CD4-positive, alpha-beta T cell treated with Interleukin-4 for 4 hours (primary cell): ENCODE data around the gene PTPRN.

ENCODE experiments used
- DNase-seq: peaks from one replicate; pipeline ENCODE4 v3.0.0-alpha.2; 2020

The PTPRN gene

DNA sequence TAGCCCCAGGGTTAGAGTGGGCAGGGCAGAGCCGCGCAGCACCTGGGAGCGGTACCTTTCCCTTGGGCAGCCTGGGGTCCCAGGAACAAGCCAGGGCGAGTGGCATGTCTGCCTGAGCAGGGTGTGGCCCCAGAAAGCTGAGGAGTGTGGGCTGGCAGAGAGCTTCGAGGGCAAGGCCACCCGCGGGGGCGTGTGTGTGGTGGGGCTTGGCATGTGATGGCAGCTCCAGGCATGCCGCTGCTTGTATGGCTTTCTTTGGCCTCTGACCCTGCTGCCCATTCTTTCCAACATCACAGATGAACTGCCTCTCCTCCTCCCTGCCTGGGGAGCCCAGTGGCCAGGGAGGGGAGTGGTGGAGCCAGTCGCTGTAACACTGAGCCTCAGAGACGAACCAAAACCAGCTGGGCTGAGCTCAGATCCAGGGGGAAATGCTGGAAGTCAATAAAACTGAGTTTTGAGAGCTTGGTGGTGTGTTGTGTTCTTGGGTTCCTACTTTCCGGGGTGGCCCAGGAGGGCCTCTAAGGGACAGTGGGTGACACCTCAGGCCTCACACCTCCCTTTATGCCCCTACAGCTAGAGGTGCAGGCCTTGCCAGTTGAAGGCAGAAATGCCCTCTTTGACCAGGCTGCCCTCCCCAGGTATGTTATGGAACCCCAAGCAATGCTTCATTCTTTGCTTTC lies 22.6 kb downstream of the PTPRN start:
- DNase-seq = no peak

DNA sequence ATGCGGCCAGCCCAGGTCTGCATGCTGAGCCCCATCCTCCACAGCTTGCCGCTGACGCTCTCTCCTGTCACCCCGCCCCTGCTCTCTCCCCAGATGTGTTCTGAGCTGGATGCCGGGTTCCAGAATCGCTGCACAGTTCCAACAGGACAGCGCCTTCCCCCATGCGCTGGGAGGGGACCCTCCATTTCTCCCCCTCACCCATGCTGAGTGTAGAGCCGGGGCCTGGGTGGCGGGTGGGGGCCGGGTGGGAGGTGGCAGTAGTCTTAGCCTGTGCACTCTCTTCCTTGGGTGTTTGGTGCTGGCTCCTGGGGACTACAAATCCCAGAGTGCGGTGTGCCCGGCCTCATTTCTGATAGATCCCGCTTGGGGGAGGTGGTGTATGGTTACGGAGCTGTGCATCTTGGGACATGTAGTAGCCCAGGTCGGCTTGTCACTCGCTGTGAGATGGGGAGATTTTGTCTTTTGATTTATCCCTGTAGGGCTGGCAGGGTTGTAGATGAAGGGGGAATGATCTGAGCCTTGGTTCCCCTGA lies 23.2 kb downstream of the PTPRN start:
- DNase-seq = no peak

DNA sequence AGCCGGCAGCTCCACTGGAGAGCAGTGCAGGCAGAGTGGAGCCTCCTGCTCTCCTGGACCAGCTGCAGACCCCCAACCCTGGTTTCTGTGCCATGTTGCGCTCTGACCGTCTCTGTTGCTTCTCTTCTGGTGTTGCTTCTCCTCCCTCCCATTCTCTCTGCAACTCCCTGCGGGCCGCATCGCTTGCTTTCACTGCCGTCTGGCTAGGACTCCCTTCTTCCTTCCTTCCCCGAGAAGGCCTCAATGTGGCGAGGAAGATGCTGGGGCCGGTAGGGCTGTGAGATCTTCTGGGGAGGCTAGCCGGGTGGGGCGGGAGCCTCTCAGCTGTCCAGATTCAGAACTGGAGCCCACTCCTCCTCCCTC lies 23.8 kb downstream of the PTPRN start:
- DNase-seq = no peak

DNA sequence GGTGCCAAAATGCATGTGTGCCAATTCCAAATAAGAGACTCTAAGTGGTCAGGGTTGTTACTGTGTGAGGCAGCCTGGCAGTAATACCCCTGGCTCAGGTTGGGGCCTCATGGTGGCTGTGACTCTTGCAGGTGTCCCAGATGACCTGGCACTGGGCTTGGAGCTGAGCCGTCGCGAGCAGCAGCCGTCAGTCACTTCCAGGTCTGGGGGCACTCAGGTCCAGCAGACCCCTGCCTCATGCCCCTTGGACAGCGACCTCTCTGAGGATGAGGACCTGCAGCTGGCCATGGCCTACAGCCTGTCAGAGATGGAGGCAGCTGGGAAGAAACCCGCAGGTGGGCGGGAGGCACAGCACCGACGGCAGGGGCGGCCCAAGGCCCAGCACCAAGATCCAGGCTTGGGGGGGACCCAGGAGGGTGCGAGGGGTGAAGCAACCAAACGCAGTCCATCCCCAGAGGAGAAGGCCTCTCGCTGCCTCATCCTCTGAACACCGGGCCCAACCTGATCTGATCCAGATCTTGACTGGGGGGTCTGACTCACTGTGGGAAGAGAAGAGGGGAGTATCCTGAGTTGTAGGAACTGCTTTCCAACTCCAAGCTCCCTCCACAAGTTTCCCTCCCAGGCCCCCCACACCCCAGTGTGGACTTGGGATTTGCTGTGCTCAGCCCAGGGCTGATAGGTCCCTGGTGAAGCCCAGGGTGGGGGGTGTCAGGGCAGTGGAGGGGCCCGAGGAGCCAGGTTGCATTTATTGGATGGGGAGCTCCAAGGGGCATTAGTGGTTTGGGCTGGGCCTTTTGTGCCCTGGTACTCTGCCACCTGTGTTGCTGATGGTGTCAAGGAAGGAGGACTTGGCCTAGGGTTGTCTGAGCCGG lies 24.5 kb downstream of the PTPRN start:
- no peak for DNase-seq

DNA sequence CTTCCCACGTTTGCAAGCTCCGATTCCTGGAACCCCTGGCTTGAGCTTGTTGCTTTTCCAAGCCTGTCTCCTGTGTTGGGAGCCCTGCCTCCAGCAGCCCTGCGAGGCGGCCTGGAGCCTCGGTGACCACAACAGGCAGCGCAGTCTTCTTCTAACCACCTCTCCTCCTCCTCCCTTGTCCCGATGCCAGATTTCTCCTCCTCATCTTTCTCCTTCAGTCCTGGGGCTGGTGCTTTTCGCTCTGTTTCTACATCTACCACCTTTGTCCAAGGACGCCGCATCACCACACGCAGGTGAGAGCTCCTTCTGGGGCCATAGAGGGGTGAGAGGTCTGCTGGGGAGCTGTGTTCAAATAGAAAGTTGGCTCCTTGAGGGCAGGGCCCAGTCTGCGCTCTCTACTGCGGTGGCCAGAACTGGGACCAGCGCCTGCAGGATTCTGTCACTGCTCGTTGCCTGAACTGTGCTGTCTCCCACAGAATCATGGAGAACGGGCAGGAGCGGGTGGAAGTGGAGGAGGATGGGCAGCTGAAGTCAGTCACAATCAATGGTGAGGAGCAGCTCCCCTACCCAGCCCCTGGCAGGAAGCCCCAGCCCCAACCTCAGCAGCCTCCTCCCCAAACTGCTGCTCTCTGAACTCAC lies 26.1 kb downstream of the PTPRN start:
- DNase-seq = no peak

DNA sequence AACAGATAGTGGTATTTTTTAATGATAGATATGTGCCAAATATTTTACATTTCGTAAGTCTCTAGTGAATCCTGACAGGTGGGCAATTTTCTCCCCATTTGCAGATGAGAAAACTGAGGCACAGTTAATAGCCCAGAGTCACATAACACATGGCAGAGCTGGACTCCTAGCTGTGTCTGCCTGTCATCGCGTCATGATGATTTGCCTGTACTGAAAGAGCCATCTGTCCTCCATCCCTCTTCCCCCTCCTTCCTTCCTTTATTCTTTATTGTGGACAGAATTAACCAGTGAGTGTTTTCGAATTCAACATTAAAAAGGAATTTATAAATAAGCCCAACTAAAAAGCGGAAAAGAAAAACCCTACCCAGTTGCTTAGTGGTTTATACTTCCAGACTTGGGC lies 26.8 kb downstream of the PTPRN start:
- DNase-seq = no peak

DNA sequence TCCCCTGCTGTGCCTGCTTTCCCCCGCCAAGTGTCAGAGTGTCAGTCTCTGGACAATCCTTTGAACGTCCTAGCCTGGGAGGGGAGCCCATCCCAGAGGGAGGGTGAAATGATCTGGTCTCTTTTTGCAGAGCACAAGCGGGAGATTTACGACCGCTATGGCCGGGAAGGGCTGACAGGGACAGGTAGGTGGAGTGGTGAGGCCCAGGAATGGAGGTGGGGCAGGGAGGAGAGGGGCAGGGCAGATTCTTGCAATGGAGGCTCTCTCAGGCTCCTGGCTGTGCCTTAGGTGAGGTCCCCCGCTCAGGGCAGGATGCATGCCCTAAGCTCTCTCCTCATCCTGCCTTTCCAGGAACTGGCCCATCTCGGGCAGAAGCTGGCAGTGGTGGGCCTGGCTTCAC lies 27.6 kb downstream of the PTPRN start:
- DNase-seq = no peak

DNA sequence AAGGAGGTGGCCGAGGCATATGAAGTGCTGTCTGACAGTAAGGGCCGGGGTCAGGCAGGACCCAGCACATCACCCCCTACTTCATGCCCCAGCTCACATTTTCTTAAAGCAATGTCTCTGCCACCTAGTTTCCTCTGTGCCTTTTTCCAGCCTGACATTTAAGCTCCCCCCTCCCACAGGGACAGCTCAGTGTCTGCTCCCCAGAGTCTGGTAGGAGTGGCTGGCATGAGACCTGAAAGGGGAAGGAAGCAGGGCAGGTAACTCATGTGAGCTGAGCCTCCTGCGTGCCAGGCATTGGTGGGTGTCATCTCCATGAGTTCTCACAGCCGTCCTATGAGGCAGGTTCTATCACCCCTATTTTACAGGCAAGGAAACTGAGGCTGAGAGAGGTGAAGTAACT lies 28.6 kb downstream of the PTPRN start:
- DNase-seq = no peak

DNA sequence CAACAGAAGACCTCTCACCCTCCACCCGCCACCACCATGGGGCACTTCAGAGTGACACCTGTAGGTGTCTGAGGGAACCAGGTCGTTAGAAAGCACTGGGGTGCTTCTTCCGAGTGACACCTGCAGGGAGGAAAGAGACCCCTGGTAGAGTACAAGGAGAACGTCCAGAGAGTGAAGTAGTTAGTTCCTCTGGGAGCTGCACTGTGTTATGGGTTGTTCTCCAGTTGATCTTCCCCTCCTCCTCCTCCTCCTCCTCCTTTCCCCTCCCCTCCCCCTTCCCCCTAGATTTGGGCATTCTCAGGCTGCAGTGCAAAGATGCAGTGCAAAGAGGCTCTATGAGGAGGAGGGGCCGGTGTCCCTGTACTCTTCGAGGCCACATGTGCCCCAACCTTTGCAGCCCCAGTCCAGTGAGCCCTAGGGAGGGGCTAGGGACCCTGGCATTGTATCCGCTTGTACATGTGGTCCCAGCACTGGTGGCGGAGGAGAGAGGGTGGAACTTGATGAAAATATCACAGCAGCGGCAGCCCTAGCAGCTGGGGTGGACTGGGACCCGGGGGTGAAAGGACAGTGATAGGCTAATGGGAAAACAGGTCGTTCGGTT lies 29.2 kb downstream of the PTPRN start:
- DNase-seq = no peak

DNA sequence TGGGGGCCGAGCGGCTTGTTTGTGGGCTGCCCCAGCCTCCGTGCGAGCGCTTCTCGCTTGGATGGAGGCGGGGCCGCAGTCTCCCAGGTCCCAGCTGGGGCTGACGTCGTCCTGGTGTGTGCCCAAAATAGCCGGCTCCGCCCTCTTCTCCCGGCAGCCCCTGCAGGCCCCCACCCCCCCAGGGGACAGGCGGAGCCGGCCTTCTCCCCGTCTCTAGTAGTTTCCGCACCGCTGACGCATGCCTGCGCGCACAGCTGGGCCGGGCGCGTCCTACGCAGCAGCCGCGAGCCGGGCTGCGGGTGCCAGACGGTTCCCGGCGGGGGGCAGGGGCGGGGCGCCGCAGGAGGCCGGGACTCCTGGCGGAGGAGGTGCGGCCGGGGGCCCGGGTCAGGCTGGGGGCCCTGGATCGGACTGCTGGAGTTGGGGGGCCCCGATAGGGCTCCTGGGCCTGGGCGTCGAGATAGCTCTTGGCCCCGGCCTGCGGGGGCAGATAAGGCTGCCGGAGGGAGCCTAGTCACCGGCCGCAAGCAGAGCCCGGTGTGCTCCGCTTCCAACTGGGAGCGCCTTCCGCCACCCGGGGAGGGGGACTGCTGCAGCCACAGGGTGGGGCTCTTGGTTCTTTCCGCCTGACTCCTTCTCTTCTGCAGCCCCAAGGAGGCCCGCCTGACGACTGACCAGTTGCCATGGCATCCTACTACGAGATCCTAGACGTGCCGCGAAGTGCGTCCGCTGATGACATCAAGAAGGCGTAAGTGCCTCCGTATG lies 29.9 kb downstream of the PTPRN start, which contains the start of gene DNAJB2:
Gene DNAJB2, plus strand, starts transcription at position 216 of the 765 bp plus-strand sequence. Its CDS starts 468 bp downstream, at position 684.
- peak; percentile 99 for DNase-seq

DNA sequence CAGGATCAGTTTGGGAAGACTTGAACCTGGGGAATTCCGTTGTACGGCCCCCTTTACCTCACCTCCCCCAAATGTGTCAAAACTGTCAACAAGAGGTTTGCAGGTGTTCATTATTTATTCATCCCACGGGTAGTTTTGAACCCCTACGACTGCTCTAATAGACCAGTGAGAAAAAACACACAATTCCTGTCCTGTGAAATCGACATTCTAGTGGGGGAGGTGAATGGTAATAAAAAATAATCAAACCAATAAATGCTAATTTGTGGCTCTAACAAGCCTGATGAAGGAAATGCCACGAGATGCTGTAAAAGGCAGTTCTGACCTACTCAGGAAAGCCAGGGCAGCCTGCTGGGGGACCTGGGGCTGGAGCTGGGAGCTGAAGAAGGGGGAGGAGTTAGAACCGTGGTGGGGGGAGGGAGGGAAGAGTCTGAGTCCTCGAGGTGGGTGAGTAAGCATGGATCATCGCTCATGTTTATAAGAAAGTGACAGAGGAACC lies 30.5 kb downstream of the PTPRN start:
- no peak for DNase-seq

DNA sequence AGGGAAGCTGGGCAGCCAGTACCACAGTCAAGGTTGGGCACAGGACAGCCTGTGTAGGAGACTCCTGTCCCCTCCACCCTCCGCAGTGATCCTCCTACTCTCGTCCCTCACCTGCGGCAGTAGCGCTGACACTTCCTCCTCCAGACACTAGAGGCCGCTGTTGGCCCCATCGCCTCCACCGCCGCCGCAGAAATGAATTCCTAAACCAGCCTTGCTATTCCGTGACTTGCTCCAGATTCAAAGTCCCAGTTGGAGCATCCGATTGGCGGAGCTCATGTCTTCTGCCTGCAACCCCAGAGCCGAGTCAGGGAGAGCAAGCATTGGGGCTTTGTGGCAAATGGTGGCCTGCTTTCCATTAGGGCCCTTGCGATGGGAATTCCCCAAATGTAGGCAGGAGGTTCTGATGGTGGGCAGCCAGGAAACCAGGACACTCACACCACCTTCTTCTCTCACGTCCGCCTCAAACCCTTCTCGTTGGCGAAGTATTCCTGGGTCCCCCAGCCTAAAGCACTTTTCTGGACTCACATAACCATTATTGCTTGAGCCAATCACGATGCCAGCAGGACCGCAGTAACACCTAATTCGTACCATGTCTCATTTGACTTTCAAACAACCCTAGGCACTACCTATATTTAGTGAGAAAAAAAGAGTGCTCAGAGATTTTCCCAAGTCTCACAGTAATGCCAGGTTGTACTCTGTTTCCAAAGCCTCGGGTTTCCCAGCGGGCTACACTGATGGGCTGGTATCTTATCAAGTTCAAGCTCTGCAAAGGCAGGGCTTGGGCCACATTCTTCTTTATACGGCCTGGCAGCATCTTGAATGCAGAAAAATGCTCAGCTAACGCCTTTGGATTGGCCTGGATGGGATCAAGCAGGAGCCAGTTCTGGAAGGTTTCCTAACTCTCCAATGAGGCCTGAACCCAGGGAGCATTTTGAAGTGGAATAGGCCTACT lies 31.2 kb downstream of the PTPRN start:
- DNase-seq = peak; percentile 68

DNA sequence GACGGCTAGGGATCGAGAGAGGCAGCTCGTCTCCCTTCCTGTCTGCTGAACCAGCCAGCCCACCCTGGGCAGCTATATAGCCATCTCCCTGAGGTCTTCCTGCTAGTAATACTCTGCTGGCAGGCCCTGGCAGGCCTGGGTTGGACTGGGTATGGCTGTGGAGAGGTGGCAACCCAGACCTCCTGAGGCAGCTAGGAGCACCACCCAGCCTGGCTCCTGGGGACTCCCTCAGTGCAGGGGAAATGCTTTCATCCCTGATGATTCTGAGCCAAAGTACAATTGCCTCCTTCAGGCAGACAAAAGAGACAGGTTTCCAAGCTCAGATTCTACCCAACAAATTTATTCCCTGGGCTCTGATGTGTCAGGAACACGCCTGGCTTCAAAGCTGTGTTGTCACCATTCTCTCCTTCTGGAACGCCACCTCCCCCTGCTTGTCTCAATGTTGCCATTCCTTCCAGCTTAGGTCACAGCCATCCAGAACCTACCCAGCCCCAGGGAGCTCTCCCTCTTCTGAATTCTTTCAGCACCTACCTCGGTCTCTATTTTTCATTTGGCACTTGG lies 34.8 kb downstream of the PTPRN start:
- no peak for DNase-seq

DNA sequence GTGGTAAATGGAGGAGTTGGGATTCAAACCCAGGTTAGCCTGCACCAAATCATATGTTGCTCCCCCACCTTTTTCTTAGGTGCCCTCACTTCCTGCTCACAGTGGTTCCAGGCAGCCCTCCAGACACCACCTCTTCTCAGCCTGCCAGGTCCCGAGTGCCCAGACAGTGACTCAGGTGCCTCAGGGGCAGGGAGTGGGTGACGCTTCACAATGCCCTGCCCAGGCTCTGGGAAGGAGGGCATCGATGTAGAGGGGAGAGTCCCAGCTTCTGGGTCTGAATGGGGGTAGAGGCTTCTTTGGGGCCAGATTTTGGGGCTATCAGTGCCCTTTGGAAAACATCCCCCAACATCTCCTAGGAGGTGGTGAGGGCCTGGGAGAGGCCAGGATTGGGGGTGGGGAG lies 35.3 kb downstream of the PTPRN start:
- no peak for DNase-seq

DNA sequence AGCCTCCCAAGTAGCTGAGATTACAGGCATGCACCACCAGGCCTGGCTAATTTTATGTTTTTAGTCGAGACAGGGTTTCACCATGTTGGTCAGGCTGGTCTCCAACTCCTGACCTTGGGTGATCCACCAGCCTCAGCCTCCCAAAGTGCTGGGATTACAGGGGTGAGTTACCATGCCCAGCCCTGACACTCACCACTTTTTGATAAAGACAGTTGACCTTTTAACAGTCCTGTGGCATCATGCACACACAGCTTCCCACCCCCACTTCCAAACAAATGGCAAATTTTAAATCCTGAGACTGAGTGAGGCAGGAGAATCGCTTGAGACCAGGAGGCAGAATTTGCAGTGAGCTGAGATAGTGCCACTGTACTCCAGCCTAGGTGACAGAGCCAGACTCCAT lies 36.2 kb downstream of the PTPRN start:
- no peak for DNase-seq

DNA sequence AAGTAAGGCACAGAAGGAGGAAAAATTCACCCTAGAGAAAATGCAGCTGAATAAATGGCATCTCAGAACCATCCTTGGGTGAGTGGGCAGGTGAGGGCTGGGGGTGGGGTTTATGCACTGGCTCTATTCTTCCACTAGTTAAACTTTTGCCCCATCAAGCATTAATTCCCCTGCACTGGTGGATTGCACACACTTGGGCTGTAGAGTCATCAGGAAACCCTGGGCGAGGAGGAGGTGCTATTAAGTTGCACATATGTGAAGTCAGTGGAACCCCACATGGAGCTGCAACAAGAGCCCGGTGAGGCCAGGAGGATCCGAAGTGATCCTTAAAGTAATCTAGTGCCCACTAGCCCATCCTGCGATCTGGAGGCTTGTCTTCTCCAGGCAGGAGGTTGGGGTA lies 36.8 kb downstream of the PTPRN start:
- no peak for DNase-seq

DNA sequence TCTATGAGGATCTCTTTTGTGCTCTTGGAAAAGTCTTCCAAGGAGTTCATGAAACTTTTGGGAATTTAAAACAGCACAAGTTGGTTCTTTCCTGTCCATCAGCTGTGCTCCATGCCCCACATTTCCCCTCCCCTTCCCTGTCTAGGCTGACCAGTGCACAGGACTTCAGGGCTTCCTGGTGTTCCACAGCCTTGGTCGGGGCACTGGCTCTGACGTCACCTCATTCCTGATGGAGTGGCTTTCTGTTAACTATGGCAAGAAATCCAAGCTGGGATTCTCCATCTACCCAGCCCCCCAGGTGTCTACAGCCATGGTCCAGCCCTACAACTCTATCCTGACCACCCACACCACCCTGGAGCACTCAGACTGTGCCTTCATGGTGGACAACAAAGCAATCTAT lies 38.2 kb downstream of the PTPRN start:
- no peak for DNase-seq

DNA sequence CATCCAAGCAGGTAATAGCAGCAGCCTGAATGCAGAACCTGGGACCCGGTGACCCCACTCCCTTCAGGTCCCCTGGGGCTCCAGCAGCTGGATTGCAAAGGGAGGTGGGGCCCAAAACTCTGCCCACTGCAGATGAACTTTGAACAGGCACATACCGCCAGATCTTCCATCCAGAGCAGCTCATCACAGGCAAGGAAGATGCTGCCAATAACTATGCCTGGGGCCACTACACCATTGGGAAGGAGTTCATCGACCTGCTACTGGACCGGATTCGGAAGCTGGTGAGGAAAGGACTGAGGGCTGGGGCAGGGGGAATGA lies 39.2 kb downstream of the PTPRN start:
- no peak for DNase-seq

DNA sequence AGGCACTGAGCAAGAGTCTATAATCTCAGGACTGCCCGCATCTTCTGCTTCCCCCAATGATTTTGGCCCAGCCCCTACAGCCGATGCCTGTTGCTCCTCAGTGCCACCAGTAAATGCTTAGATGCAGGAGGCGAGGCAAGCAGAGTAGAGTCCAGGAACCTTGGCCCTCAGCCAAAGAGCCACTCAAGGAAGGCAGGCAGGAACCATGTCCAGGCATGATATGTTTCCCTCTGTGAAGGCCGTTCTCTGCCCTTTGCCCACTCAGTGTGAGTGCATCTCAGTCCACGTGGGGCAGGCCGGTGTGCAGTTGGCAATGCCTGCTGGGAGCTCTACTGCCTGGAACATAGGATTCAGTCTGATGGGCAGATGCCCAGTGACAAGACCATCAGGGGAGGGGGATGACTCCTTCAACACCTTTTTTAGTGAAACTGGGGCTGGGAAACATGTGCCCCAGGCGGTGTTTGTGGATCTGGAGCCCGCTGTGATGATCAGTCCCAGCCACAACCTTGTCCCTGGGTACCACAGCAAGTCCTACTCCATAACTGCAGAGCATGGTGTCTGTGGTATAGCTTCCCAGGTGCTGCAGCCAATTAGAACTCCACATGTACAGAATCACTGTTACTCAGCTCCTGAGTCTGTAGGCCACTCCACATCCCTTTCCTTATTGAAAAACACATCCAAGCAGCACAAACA lies 39.7 kb downstream of the PTPRN start:
- no peak for DNase-seq

DNA sequence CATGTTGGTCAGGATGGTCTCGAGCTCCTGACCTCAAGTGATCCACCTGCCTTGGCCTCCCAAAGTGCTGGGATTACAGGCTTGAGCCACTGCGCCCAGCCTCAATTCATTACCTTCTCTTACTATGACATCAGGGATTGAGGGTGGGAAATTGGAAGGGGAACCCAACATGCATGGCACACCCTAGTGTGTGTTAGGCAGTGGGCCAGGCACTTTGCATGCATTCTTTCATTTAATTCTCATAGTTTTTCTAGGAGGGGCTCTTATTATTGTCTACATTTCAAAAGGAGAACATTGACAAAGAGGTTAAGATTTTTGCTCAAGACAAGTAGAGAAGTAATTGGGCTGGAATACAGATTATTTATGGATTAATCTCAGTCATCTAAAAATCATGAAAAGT lies 40.9 kb downstream of the PTPRN start:
- no peak for DNase-seq
